Liver (tissue), 9 donors: ENCODE measurements around the gene RPS3. TPM values are rescaled to one million over a fixed set of nuclear protein-coding genes. Genes with fewer than 3 reads are reported as not detected.

Experiments
- DNase-seq: peaks from one replicate; pipeline ENCODE4 v3.0.0-alpha.2; 2017; ENCODE audit warnings: low spot score
- H3K27ac ChIP-seq, 2 donors: one replicate each; pipeline ENCODE4 v1.7.0; 2013; ENCODE audit warnings: inconsistent platforms in 2 of 2, low read length in 2 of 2, control low read depth in 1 of 2, low read depth in 1 of 2, mild to moderate bottlenecking in 1 of 2
- H3K27me3 ChIP-seq, 4 donors: one replicate each; pipeline versions ENCODE4 v1.6.1 to v1.7.0; 2013; ENCODE audit warnings: low read length in 3 of 4, inconsistent platforms in 1 of 4, mild to moderate bottlenecking in 1 of 4, moderate library complexity in 1 of 4; ENCODE audit not compliant: control insufficient read depth in 4 of 4, insufficient read depth in 4 of 4
- H3K36me3 ChIP-seq, 4 donors: one replicate each; pipeline versions ENCODE4 v1.6.1 to v1.7.0; 2013; ENCODE audit warnings: low read length in 3 of 4, mild to moderate bottlenecking in 3 of 4, low read depth in 1 of 4, moderate library complexity in 1 of 4; ENCODE audit not compliant: control insufficient read depth in 4 of 4, insufficient read depth in 3 of 4
- H3K4me1 ChIP-seq, 4 donors: one replicate each; pipeline versions ENCODE4 v1.6.1 to v1.7.0; 2013; ENCODE audit warnings: low read length in 3 of 4, mild to moderate bottlenecking in 3 of 4, moderate library complexity in 1 of 4; ENCODE audit not compliant: control insufficient read depth in 4 of 4, insufficient read depth in 4 of 4
- H3K4me3 ChIP-seq, 3 donors: one replicate each; pipeline versions ENCODE4 v1.6.1 to v1.7.0; 2013; ENCODE audit warnings: low read length in 3 of 3, control low read depth in 1 of 3, low read depth in 1 of 3, mild to moderate bottlenecking in 1 of 3
- H3K9ac ChIP-seq, 2 donors: one replicate each; pipeline ENCODE4 v1.7.0; 2013; ENCODE audit warnings: low read length in 2 of 2, mild to moderate bottlenecking in 2 of 2, moderate library complexity in 2 of 2, control low read depth in 1 of 2, low read depth in 1 of 2
- H3K9me3 ChIP-seq, 4 donors: one replicate each; pipeline versions ENCODE4 v1.6.1 to v1.7.0; 2013; ENCODE audit warnings: low read length in 3 of 4; ENCODE audit not compliant: control insufficient read depth in 4 of 4
- ATF3 ChIP-seq: IDR thresholded peaks from 2 replicates; pipeline ENCODE4 v1.6.1; 2016; ENCODE audit warnings: antibody characterized with exemption
- CTCF ChIP-seq: fragments of 150-350 bp; IDR thresholded peaks from 2 replicates; pipeline ENCODE4 v1.5.1; 2017; ENCODE audit warnings: improper control_type of control experiment, low read depth, low read length; ENCODE audit not compliant: missing input control
- EGR1 ChIP-seq, 2 donors: IDR thresholded peaks; 2 replicates each; pipeline ENCODE4 v1.6.1; 2016 to 2018; ENCODE audit warnings: antibody characterized with exemption in 2 of 2, low read depth in 2 of 2
- FOXA1 ChIP-seq: IDR thresholded peaks from 2 replicates; pipeline ENCODE4 v1.6.1; 2016; ENCODE audit warnings: antibody characterized with exemption
- FOXA2 ChIP-seq: IDR thresholded peaks from 2 replicates; pipeline ENCODE4 v1.6.1; 2016; ENCODE audit warnings: antibody characterized with exemption
- GABPA ChIP-seq, 2 donors: IDR thresholded peaks in 1 of 2; conservative IDR thresholded peaks in 1 of 2; 2 replicates each; pipeline ENCODE4 v1.6.1; 2016; ENCODE audit warnings: antibody characterized with exemption in 2 of 2, mild to moderate bottlenecking in 1 of 2, moderate library complexity in 1 of 2
- JUND ChIP-seq, 2 donors: IDR thresholded peaks; 2 replicates each; pipeline ENCODE4 v1.6.1; 2016; ENCODE audit warnings: antibody characterized with exemption in 2 of 2
- NR2F2 ChIP-seq: IDR thresholded peaks from 2 replicates; pipeline ENCODE4 v1.6.1; 2016; ENCODE audit warnings: antibody characterized with exemption
- RAD21 ChIP-seq, 2 donors: IDR thresholded peaks; 2 replicates each; pipeline ENCODE4 v1.6.1; 2016; ENCODE audit warnings: antibody characterized with exemption in 2 of 2, mild to moderate bottlenecking in 2 of 2
- REST ChIP-seq: IDR thresholded peaks from 2 replicates; pipeline ENCODE4 v1.6.1; 2016; ENCODE audit warnings: antibody characterized with exemption, mild to moderate bottlenecking
- RXRA ChIP-seq, 2 donors: IDR thresholded peaks; 2 replicates each; pipeline ENCODE4 v1.6.1; 2017 to 2018; ENCODE audit warnings: antibody characterized with exemption in 2 of 2, mild to moderate bottlenecking in 1 of 2
- SP1 ChIP-seq: IDR thresholded peaks from 2 replicates; pipeline ENCODE4 v1.6.1; 2018; ENCODE audit warnings: antibody characterized with exemption, mild to moderate bottlenecking
- TAF1 ChIP-seq: conservative IDR thresholded peaks from 2 replicates; pipeline ENCODE4 v1.6.1; 2016; ENCODE audit warnings: antibody characterized with exemption, mild to moderate bottlenecking
- WGBS: extraction: QIAGEN DNeasy Blood & Tissue Kit; methylation state at CpG from one replicate; pipeline ENCODE4 v1.1.7; 2013; 5-methylcytosine and 5-hydroxymethylcytosine counted together
- polyA plus RNA-seq, 2 donors: library from polyadenylated mRNA; stranded (reverse) in 1 of 2; unstranded in 1 of 2; fragments of 200-250 nt in 1 of 2; fragments of >200 nt in 1 of 2; fragmentation: Nextera tagmentation in 1 of 2; extraction: Ambion mirVana in 1 of 2; gene quantifications; one replicate each; pipeline versions ENCODE4 v1.2.1 to v1.2.3, GENCODE V29; 2013 to 2015
- total RNA-seq, 2 donors: library from RNA; depleted of rRNA; stranded (reverse); fragments of >200 nt; gene quantifications; one replicate each; pipeline ENCODE4 v1.2.3, GENCODE V29; 2014
- donor health status: healthy.
- donor health status: healthy.
- donor health status: healthy.
- donor health status: healthy.
- donor health status: healthy.

RPS3 gene
- total and polyA plus RNA-seq, 4 donors: 289 to 1,115 (median 492) TPM

- Histone ChIP-seq H3K36me3 (no peaks in the 10 kb centered on the region), H3K27ac (peak overlapping the region; percentile 80 to 92), H3K4me3 (peak overlapping the region in 2 of 3 donors; percentile 64 to 65), H3K9ac (peak overlapping the region; percentile 18 to 19), H3K9me3 (no peaks in the 10 kb centered on the region), H3K4me1 (peaks cover 0 to 70% (median 40%) of the 10 kb centered on the region in 4 donors), H3K27me3 (no peaks in the 10 kb centered on the region)
- DNase-seq: no peak
- 59% methylated on average over 9 of the region's 9 CpGs for WGBS
- no peak for TF ChIP-seq JUND (IDR thresholded peaks at IDR 0.05)
- TF ChIP-seq CTCF: no peak
- no peak for TF ChIP-seq ATF3
- no peak for TF ChIP-seq EGR1 (IDR thresholded peaks at IDR 0.05; ENCODE audit: low read depth in 2 of 2)
Observed at GRCh38 chr11:75350122-75350742, 49.1 kb upstream of the RPS3 start.

GRCh38 chr11:75350743-75351540 lies 48.4 kb upstream of the RPS3 start:
- no peak for DNase-seq
- no peaks in the 10 kb centered on the region for H3K36me3 ChIP-seq
- peak overlapping the region; percentile 80 to 92 for H3K27ac ChIP-seq
- no peak for TF ChIP-seq REST
- TF ChIP-seq RXRA (IDR thresholded peaks at IDR 0.05): peak in 1 of 2 donors; percentile 39
- H3K27me3 ChIP-seq: no peaks in the 10 kb centered on the region
- WGBS: 9% methylated on average over 47 of the region's 47 CpGs
- no peaks in the 10 kb centered on the region for H3K9me3 ChIP-seq
- peaks cover 0 to 66% (median 40%) of the 10 kb centered on the region in 4 donors for H3K4me1 ChIP-seq
- H3K4me3 ChIP-seq: peak overlapping the region; percentile 56 to 65 (median 64)
- peak overlapping the region; percentile 18 to 19 for H3K9ac ChIP-seq

GRCh38 chr11:75351541-75351790 lies 47.9 kb upstream of the RPS3 start, which contains the start of gene ARRB1:
ARRB1 (minus strand) TSS chr11:75351661; CDS start chr11:75351607, 54 bp downstream.
- H3K4me3 ChIP-seq: peak within 1 kb of the TSS; percentile 56 to 65 (median 64)
- no peaks in the 10 kb centered on the region for H3K36me3 ChIP-seq
- no peaks in the 10 kb centered on the region for H3K9me3 ChIP-seq
- H3K27ac ChIP-seq: peak within 1 kb of the TSS; percentile 80 to 92
- peak within 1 kb of the TSS; percentile 18 to 19 for H3K9ac ChIP-seq
- DNase-seq: no peak
- 1% methylated on average over 38 of the region's 38 CpGs for WGBS
- no peaks in the 10 kb centered on the region for H3K27me3 ChIP-seq
- H3K4me1 ChIP-seq: peaks cover 0 to 60% (median 37%) of the 10 kb centered on the region in 4 donors
- TF ChIP-seq FOXA2 (no peak), GABPA (IDR thresholded peaks at IDR 0.05 in 1 of 2, conservative IDR thresholded peaks at IDR 0.05 in 1 of 2) (no peak), RXRA (IDR thresholded peaks at IDR 0.05) (no peak), NR2F2 (no peak), SP1 (no peak), REST (no peak), ATF3 (no peak), EGR1 (IDR thresholded peaks at IDR 0.05; ENCODE audit: low read depth in 2 of 2) (no peak), FOXA1 (no peak), CTCF (no peak), TAF1 (no peak), RAD21 (IDR thresholded peaks at IDR 0.05) (no peak)
